Measurements from ENCODE around the gene CDH4. TPM values are rescaled to one million over a fixed set of nuclear protein-coding genes. Genes with fewer than 3 reads are reported as not detected.

CDH4 gene
- polyA plus RNA-seq, 1 donor (not counting 4 experiments of a cell fraction or from before 2014, with no cell fraction given) = 2.2 TPM

DNA sequence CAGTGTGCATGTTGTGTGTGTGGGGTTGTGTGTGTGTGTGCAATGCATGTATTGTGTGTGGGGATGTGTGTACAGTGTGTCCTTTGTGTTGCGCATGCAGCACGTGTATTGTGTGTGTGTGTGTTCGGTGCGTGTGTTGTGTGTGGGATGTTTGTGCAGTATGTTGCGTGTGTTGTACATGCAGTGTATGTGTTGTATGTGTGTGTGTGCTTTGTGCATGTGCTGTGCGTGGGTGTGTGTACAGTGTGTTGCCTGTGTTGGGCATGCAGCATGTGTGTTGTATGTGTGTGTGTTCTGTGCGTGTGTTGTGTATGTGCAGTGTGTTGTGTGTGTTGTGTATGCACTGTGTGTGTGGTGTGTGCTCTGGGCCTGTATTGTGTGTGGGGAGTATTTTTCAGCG lies 52.7 kb downstream of the CDH4 start:
- no peak overlapping the region for H3K27ac ChIP-seq (ENCODE audit: control insufficient read depth, insufficient read depth, low read length)
- H3K4me1 ChIP-seq (ENCODE audit: control insufficient read depth, extremely low read depth, insufficient read depth, low read length) = peaks cover 10% of the 10 kb centered on the region
- no peak for TF ChIP-seq EZH2 (IDR thresholded peaks at IDR 0.05; ENCODE audit: low read length)
- TF ChIP-seq, protein P1, sequence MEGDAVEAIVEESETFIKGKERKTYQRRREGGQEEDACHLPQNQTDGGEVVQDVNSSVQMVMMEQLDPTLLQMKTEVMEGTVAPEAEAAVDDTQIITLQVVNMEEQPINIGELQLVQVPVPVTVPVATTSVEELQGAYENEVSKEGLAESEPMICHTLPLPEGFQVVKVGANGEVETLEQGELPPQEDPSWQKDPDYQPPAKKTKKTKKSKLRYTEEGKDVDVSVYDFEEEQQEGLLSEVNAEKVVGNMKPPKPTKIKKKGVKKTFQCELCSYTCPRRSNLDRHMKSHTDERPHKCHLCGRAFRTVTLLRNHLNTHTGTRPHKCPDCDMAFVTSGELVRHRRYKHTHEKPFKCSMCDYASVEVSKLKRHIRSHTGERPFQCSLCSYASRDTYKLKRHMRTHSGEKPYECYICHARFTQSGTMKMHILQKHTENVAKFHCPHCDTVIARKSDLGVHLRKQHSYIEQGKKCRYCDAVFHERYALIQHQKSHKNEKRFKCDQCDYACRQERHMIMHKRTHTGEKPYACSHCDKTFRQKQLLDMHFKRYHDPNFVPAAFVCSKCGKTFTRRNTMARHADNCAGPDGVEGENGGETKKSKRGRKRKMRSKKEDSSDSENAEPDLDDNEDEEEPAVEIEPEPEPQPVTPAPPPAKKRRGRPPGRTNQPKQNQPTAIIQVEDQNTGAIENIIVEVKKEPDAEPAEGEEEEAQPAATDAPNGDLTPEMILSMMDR (optimal IDR thresholded peaks at IDR 0.05 in 1 of 3, IDR thresholded peaks at IDR 0.05 in 1 of 3, conservative IDR thresholded peaks at IDR 0.05 in 1 of 3; ENCODE audit: extremely low read depth in 1 of 3, insufficient read depth in 2 of 3, low read length in 3 of 3) = no peak
- peaks cover 50% of the 10 kb centered on the region for H4K20me1 ChIP-seq (ENCODE audit: control insufficient read depth, extremely low read depth, insufficient read depth, low read length)
- H2AFZ ChIP-seq (ENCODE audit: control insufficient read depth, low read length) = no peak overlapping the region
- dilution Hi-C loops (cut with MboI; ENCODE audit: extremely low pct_ligation_motif_present, low sequenced_read_pairs) = no loop called here
- no peaks in the 10 kb centered on the region for H3K9me3 ChIP-seq (ENCODE audit: control insufficient read depth, low read depth, low read length)
- FAIRE-seq (no peak), DNase-seq (ENCODE audit: low read depth, low spot score) (no peak)
- no peaks in the 10 kb centered on the region for H3K9me1 ChIP-seq (ENCODE audit: control insufficient read depth, extremely low read depth, insufficient read depth, low read length)
- H3K9ac ChIP-seq (ENCODE audit: control insufficient read depth, extremely low read depth, insufficient read depth, low read length) = no peak overlapping the region
- H3K36me3 ChIP-seq (ENCODE audit: control insufficient read depth in 2 of 2, extremely low read depth in 1 of 2, insufficient read depth in 2 of 2, low read length in 2 of 2) = no peaks in the 10 kb centered on the region
- H3K4me2 ChIP-seq (ENCODE audit: control insufficient read depth, extremely low read depth, insufficient read depth, low read depth, low read length) = no peak overlapping the region
- peaks cover 18% of the 10 kb centered on the region for H3K79me2 ChIP-seq (ENCODE audit: control insufficient read depth, insufficient read depth, low read length)
- H3K27me3 ChIP-seq (ENCODE audit: control insufficient read depth, extremely low read depth, insufficient read depth, low read length) = no peaks in the 10 kb centered on the region
- no peak overlapping the region for H3K4me3 ChIP-seq (ENCODE audit: control insufficient read depth in 2 of 3, extremely low read depth in 1 of 3, insufficient read depth in 2 of 3, low read depth in 1 of 3, low read length in 3 of 3)

DNA sequence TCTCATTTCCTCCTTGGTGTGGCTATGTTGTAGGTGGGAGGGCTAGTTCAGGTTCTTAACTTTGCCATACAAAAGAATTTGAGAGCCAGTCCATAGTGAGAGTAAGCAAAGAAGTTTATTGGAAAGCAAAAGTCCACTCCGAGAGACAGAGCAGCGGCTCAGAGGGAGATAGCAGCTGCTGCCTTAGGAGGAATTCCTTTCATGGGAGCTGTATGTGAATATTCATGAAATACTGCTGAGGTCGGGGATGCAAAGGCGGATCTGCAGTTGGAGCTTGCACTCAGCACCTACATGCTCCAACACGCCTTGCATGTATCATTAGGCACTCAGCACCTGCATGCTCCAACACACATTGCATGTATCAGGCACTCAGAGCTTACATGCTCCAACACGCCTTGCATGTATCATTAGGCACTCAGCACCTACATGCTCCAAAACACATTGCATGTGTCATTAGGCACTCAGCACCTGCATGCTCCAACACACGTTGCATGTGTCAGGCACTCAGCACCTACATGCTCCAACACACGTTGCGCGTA lies 54.9 kb downstream of the CDH4 start:
- Histone ChIP-seq H3K9me3 (ENCODE audit: control insufficient read depth, low read depth, low read length) (no peaks in the 10 kb centered on the region), H3K27ac (ENCODE audit: control insufficient read depth, insufficient read depth, low read length) (no peak overlapping the region), H3K4me1 (ENCODE audit: control insufficient read depth, extremely low read depth, insufficient read depth, low read length) (peaks cover 23% of the 10 kb centered on the region), H3K9ac (ENCODE audit: control insufficient read depth, extremely low read depth, insufficient read depth, low read length) (no peak overlapping the region), H3K4me3 (ENCODE audit: control insufficient read depth in 2 of 3, extremely low read depth in 1 of 3, insufficient read depth in 2 of 3, low read depth in 1 of 3, low read length in 3 of 3) (no peak overlapping the region), H2AFZ (ENCODE audit: control insufficient read depth, low read length) (no peak overlapping the region), H3K79me2 (ENCODE audit: control insufficient read depth, insufficient read depth, low read length) (peaks cover 18% of the 10 kb centered on the region), H3K36me3 (ENCODE audit: control insufficient read depth in 2 of 2, extremely low read depth in 1 of 2, insufficient read depth in 2 of 2, low read length in 2 of 2) (no peaks in the 10 kb centered on the region), H3K4me2 (ENCODE audit: control insufficient read depth, extremely low read depth, insufficient read depth, low read depth, low read length) (peak overlapping the region; percentile 17), H3K27me3 (ENCODE audit: control insufficient read depth, extremely low read depth, insufficient read depth, low read length) (no peaks in the 10 kb centered on the region), H4K20me1 (ENCODE audit: control insufficient read depth, extremely low read depth, insufficient read depth, low read length) (peaks cover 55% of the 10 kb centered on the region), H3K9me1 (ENCODE audit: control insufficient read depth, extremely low read depth, insufficient read depth, low read length) (no peaks in the 10 kb centered on the region)
- FAIRE-seq (peak; percentile 78), DNase-seq (ENCODE audit: low read depth, low spot score) (peak; percentile 91)
- dilution Hi-C loops (cut with MboI; ENCODE audit: extremely low pct_ligation_motif_present, low sequenced_read_pairs) = no loop called here
- TF ChIP-seq EZH2 (IDR thresholded peaks at IDR 0.05; ENCODE audit: low read length) = no peak
- TF ChIP-seq, protein P1 (optimal IDR thresholded peaks at IDR 0.05 in 1 of 3, IDR thresholded peaks at IDR 0.05 in 1 of 3, conservative IDR thresholded peaks at IDR 0.05 in 1 of 3; ENCODE audit: extremely low read depth in 1 of 3, insufficient read depth in 2 of 3, low read length in 3 of 3) = no peak

Data from keratinocyte (primary cell).